Measurements from ENCODE around the gene LAIR2. TPM values are rescaled to one million over a fixed set of nuclear protein-coding genes. Genes with fewer than 3 reads are reported as not detected.
"Not testable (repeated sequence)": the region's sequence is repeated elsewhere in the genome, so short reads cannot be mapped to it uniquely, and the experiment has no call there.

The LAIR2 gene
- total RNA-seq, 1 experiment from 2014 or later = not detected

DNA sequence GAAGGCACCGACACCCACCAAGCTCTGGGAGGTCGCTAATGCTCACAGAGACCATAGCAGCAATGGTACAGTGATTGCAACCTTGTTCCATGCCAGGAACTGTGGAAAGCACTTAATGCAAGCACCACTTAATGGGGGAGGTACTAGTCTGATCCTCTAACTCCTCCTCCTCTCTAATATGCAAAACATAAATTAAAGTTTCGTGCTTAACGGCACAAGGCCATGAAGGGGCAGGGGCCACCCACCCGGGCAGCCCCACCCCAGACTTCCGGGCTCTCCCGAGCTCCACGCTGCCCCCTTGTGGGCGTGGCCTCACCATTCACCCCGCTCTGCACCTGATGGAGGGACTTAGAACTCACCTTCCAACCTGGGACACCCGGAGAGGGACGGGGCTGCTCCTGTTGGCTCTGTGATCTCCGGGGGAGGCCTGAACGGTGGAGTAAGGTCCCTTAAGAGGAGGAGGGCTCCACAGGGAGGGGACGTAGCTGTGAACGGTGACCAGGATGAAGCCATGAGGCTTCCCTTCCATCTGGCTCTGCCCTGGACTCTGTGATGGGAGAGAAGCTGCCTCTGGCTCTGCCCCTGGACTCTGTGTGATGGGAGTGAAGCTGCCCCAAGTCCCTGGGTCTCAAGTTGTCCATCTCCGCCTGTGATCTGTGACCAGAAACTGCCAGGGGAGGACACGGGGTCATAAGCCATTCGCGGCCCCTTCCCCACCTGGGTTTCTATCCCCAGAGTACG is 6.7 kb downstream of the LAIR2 start:
- intact Hi-C loops (cut with micrococcal nuclease); H3K4me3 ChIP-seq (replicated peaks in 1 of 2; ENCODE audit: low read depth in 1 of 2, low read length in 2 of 2); H4K20me1 ChIP-seq (ENCODE audit: insufficient read depth); POLR2A ChIA-PET; H3K9ac ChIP-seq (ENCODE audit: low read length); BruUV-seq (replicated peaks); H3K4me1 ChIP-seq (ENCODE audit: control insufficient read depth in 1 of 2, insufficient read depth in 2 of 2, low read length in 2 of 2); H3K27me3 ChIP-seq (ENCODE audit: insufficient read depth, low read length); RAD21 ChIA-PET (ENCODE audit: low non-redundant PET in 1 of 2, low total read pairs in 2 of 2, uncharacterized antibody in 2 of 2, unreplicated experiment in 2 of 2); H3K27ac ChIP-seq (ENCODE audit: low read depth, low read length); H3K36me3 ChIP-seq (ENCODE audit: control insufficient read depth in 1 of 2, insufficient read depth in 2 of 2, low read length in 2 of 2); H3K4me2 ChIP-seq (ENCODE audit: low read length); H3K9me2 ChIP-seq (ENCODE audit: insufficient read depth); H3K9me3 ChIP-seq (ENCODE audit: control insufficient read depth in 1 of 2, insufficient read depth in 1 of 2, low read depth in 1 of 2, low read length in 2 of 2); H2AFZ ChIP-seq (ENCODE audit: low read depth, low read length, poor library complexity, severe bottlenecking); DNase-seq (ENCODE audit: low read depth, low spot score); H3K79me2 ChIP-seq (ENCODE audit: insufficient read depth, low read length): not testable (repeated sequence)
- ATAC-seq = peak; percentile 96
- CTCF ChIA-PET = interaction anchor here (1.0 kb wide), 1 partner anchor 28 kb away, joined by 4 read pairs; no protein-coding TSS in a partner anchor
- TF ChIP-seq ELF1 (IDR thresholded peaks at IDR 0.05; ENCODE audit: borderline replicate concordance, low read depth) = 0 out of 2 replicates have a peak, but pooled peaks have one; percentile 19
- TF ChIP-seq, protein P1, sequence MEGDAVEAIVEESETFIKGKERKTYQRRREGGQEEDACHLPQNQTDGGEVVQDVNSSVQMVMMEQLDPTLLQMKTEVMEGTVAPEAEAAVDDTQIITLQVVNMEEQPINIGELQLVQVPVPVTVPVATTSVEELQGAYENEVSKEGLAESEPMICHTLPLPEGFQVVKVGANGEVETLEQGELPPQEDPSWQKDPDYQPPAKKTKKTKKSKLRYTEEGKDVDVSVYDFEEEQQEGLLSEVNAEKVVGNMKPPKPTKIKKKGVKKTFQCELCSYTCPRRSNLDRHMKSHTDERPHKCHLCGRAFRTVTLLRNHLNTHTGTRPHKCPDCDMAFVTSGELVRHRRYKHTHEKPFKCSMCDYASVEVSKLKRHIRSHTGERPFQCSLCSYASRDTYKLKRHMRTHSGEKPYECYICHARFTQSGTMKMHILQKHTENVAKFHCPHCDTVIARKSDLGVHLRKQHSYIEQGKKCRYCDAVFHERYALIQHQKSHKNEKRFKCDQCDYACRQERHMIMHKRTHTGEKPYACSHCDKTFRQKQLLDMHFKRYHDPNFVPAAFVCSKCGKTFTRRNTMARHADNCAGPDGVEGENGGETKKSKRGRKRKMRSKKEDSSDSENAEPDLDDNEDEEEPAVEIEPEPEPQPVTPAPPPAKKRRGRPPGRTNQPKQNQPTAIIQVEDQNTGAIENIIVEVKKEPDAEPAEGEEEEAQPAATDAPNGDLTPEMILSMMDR (IDR thresholded peaks at IDR 0.05 in 2 of 3, conservative IDR thresholded peaks at IDR 0.05 in 1 of 3; ENCODE audit: borderline replicate concordance in 1 of 3, insufficient read depth in 1 of 3, low read depth in 2 of 3, low read length in 2 of 3) = 0 out of 6 replicates have a peak, but pooled peaks of 2 of the 3 experiments have one; percentile 7 to 12

DNA sequence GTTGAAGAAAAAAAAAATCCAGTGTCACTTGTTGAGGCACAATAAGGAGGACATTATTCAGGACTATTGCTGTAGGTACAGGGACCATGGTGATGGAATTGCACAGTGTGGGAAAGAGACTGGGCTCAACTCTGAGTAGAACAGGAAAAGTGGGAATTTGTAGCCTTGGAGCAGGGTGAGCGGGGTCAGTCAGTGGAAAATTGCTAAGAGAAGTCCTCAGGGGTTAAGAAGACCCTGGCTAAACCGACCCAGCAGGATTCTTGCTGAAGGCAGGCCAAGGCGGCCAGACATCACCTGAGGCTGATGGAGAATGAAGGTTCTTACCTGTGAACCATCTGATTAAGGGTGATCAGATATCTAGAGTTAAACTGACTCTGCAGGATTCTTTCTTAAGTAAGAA is 12.5 kb downstream of the LAIR2 start:
- ChIA-PET CTCF (no interaction called here), POLR2A (no interaction called here), RAD21 (ENCODE audit: low non-redundant PET in 1 of 2, low total read pairs in 2 of 2, uncharacterized antibody in 2 of 2, unreplicated experiment in 2 of 2) (no interaction called here)
- H3K9ac ChIP-seq (ENCODE audit: low read length) = no peak overlapping the region
- H3K27me3 ChIP-seq (ENCODE audit: insufficient read depth, low read length) = peaks cover 14% of the 10 kb centered on the region; the same call in 1 of the 2 replicates
- H2AFZ ChIP-seq (ENCODE audit: low read depth, low read length, poor library complexity, severe bottlenecking) = no peak overlapping the region
- H3K9me2 ChIP-seq (ENCODE audit: insufficient read depth) = no peaks in the 10 kb centered on the region
- H3K4me1 ChIP-seq (ENCODE audit: control insufficient read depth in 1 of 2, insufficient read depth in 2 of 2, low read length in 2 of 2) = no peaks in the 10 kb centered on the region
- no peaks in the 10 kb centered on the region for H3K79me2 ChIP-seq (ENCODE audit: insufficient read depth, low read length)
- H3K4me2 ChIP-seq (ENCODE audit: low read length) = no peak overlapping the region
- intact Hi-C loops (cut with micrococcal nuclease) = no loop called here
- BruUV-seq (replicated peaks) = no TSS peak
- no peaks in the 10 kb centered on the region for H3K9me3 ChIP-seq (ENCODE audit: control insufficient read depth in 1 of 2, insufficient read depth in 1 of 2, low read depth in 1 of 2, low read length in 2 of 2)
- DNase-seq (ENCODE audit: low read depth, low spot score) (no peak), ATAC-seq (no peak)
- H3K4me3 ChIP-seq (replicated peaks in 1 of 2; ENCODE audit: low read depth in 1 of 2, low read length in 2 of 2) = no peak overlapping the region
- TF ChIP-seq EZH2 (IDR thresholded peaks at IDR 0.05) (no peak), ELF1 (IDR thresholded peaks at IDR 0.05; ENCODE audit: borderline replicate concordance, low read depth) (no peak), ZFX (IDR thresholded peaks at IDR 0.05) (no peak), TCF7L2 (IDR thresholded peaks at IDR 0.05; ENCODE audit: borderline replicate concordance, extremely low read depth, insufficient read depth, insufficient read length) (no peak)
- TF ChIP-seq, protein P1 (IDR thresholded peaks at IDR 0.05 in 2 of 3, conservative IDR thresholded peaks at IDR 0.05 in 1 of 3; ENCODE audit: borderline replicate concordance in 1 of 3, insufficient read depth in 1 of 3, low read depth in 2 of 3, low read length in 2 of 3) = no peak
- H4K20me1 ChIP-seq (ENCODE audit: insufficient read depth) = no peaks in the 10 kb centered on the region
- H3K36me3 ChIP-seq (ENCODE audit: control insufficient read depth in 1 of 2, insufficient read depth in 2 of 2, low read length in 2 of 2) = no peaks in the 10 kb centered on the region
- no peak overlapping the region for H3K27ac ChIP-seq (ENCODE audit: low read depth, low read length)

Measured in HCT116 (cell line).